Suppressor macrophage (primary cell): ENCODE results near the gene PARD6A.

Experiments used
- DNase-seq, 4 experiments: peaks; one replicate each; pipeline ENCODE4 v3.0.0-alpha.2; 2020 to 2022

Gene PARD6A

DNA sequence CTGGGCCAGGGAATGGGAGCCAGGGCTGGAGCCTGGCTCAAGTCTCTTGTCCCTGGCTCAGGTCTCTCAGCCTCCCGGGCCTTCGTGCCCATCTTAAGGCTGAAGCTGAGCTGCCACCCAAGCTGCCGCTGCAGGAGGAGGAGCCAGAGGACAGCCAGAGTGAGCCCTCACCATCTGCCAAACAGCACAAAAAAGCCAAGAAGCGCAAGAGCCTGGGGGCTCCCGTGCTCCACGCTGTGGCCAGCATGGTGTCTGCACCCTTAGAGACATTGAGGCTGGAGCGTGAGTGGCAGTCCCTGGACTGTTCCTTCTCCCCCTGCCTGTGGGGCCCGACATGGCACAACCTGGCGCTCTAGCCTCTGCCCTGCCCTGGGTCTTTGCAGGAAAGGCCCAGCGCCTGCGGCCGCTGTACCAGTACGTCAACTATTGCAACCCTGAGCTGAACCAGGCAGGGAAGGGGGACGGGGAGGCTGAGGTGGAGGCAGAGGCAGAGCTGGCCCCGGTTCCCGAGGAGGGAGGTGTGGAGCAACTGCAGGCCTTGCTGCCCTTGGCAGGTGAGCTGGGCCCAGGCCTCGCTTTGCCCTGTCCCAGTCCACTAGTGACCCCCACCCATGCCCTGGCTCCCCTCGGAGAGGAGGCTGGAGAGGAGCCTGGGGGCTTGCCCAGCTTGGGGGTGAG lies 7.2 kb downstream of the PARD6A start:
- peak; percentile 91 to 95 (median 93) for DNase-seq

DNA sequence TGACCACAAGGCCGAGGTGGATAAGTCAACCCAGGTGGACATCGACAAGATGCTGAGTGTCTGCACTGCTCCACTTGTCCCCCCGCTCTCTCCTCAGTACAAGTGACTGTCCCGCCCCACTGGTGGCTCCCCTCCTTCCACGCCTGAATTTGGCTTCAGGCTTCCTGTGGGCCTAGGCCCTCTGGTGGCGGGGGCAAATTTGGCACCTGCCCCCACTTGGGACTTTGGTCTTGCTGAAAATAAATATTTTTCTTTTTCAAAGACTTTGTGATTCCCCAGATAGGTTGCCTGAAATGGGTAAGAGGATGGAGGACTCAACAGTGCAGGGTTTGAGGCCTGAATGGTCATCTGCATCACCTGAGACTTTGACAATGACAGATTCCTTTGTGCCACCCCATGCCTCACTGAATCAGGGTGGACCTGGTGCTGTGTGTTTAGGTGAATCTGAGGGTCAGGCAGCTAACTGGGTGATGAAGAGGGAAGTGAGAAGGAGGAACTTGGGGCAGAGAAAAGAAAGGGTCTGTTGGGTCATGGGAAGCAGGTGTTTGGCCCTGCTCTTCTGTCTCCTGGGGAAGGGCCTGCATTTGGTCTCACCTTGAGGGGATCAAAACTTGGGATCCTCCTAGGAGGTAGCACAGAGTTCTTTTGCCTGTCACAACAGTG lies 7.9 kb downstream of the PARD6A start:
- DNase-seq, result peak in 3 of 4 experiments; percentile 18 to 46 (median 27)

DNA sequence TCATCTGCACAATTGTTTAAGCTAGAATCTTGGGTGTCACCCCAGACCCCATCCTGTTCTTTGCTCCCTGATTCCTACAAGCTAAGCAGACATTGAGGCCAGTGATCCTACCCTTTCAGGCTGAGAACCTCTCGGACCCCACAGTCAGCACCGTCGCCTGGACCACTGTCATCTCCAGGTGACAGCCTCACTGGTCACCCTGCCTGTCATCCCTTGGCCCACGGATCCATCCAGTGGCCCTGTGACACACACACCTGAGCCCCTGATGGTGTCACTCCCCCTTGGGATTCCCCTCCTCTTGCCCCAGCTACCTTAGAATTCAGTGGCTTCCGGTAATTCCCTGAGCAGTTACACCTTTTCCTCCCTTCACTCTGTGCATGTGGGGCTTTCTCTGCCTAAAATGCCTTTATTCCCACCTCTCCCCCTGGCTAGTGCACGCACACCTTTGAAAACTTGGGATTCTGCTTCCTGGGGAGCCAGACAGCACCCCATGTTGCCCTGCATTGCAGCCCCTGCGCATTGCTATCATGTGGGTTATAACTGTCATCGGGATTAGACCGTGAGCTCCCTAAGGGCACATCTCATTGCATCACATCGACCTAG lies 8.8 kb downstream of the PARD6A start:
- no peak for DNase-seq

DNA sequence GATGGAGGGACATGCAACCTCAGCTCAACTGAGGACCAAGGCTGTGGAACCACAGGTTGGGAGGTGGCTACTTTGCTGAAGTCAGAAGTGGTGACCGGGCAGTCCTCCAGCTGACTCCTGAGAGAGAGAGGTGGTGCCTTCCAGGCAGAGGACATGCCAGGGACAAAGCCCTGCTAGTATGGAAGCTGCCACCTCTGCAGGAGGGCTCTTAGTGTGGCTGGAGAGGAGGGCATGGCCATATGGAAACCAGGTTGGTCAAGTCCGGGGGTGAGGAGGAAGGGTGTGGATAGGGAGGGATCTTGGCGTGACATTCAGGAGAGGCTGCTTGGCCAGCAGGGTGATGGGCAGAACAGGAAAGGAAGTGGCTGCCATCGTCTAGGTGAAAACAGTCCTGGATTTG lies 11.5 kb downstream of the PARD6A start:
- no peak for DNase-seq

DNA sequence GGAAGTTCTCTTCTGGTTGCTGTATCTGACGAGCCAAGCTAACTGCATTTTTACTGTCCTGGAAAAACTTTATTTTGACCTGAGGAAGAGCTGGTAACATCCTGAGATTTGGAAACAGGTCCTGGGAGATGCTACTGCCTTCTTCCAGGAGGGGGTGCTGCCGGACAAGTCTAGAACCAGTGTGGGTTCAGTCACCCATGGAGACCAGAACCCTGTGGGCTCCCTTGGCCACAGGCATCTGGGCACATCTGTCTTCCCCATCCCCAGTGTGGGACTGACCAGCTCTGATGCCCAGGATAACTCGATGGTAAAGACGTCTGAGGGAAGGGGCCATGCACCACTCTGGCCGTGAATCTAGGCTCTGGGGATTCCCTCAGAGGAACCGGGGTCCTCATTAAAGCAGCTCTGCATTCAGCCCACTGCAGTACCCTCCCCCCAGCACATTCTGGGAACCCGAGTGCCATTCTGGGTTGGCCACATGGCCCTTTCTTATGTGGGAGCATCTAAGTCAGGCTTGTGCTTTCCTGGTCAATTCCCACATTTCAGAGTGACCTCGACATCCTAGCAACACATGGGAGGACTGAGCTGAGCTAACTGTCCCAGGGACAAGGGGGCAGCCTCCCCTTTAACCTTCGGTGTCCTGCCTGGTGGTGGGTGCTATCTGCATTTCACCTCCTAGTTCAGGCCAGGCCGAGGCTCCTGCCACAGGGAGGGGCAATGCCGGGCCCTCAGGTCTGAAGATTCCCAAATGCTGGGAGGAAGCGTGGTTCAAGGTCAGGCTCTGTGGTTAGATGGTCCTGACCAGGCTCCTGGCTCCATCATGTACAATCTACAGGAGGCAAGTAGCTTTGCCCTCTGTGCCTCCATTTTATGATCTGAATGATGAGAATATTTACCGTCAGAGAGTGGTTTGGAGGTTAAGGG lies 12.2 kb downstream of the PARD6A start:
- DNase-seq, result peak; percentile 82 to 88 (median 85)

DNA sequence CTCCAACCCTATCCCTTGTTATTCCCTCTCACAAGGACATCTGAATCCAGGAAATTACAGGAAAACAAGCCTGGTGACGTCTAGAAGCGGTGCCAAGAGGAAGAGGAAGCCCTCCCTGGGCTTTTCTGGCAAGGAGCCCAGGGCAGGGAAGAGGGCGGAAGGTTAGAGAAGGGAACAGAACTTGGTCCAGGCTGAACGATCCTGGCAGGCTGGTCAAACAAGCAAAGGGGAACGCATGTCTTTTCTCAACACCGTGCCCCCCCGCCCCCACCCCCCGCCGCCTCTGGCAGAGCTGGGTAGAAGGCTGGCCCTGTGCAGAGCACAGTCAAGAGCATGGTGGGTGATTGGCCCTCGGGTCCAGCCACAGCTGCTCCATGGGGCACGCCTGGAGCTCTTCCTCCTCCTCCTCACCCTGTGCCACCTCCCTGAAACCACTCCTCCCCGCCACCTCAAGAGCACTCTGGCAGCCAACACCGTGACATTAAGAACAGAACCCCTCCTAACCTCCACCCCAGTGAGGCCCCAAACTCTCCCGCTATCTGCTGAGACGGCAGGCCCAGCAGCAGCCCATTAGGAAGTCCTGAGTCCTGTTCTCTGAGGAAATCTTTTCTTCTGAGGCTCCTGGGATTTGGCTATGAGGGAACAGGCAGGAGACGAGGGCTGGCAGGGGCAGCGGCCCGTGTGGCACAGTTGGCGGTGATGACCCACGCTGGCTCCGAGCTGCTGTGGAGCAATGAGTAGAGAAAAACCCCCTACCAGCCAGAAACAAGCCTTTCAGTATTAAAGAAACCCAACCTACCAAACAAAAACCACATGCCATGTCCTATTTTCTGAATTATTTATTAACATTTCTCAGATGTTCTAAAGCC lies 13.2 kb downstream of the PARD6A start:
- peak; percentile 89 to 94 (median 93) for DNase-seq

DNA sequence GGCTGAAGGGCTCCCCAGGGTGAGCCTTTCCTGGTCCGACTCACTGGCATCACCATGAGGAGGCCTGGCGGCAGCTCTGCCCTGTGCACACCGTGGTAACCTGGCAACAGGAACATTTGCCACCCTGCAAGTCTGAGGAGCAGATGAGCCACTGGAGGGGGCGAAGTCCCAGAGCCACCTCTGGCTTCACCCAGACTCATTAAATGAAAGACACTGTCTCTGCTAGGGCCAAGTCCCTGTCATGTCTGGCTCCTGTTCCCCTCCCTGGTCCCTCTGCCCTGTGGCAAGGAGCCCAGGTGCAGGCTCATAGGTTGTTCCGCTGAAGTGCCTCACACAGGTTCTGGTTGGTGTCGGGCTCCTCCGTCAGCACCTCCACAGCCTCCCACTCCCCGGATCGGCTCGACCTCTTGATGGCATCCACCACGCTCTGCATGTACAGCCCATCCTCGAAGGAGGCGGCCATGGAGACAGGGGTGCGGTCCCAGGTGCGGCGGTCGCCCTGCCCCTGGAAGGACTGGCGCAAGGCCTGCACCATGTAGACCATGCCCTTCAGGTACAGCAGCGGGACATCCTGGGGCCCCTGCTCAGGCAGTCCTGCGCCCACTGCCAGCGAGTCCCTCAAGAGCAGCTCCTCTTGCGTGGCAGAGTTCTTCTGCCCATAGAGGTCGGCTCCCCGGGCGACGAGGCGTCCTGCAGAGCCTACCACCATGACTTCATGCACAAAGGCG lies 14.3 kb downstream of the PARD6A start:
- no peak for DNase-seq

DNA sequence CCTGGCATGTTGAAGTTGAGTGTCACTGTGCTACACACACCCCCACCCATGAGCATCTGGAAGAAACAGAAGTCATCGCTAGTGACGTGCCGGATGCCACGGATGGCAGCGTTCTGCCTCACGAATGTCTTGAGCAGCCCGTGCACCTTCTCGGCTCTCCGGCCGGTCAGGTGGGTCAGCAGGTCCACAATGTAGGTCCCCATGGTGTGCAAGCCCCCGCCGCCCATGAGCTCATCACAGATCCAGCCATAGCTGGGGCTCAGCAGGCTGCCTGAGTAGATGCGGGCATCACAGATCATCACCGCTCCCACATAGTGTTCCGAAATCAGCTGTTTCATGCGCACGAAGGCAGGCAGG lies 14.8 kb downstream of the PARD6A start:
- DNase-seq, result no peak

DNA sequence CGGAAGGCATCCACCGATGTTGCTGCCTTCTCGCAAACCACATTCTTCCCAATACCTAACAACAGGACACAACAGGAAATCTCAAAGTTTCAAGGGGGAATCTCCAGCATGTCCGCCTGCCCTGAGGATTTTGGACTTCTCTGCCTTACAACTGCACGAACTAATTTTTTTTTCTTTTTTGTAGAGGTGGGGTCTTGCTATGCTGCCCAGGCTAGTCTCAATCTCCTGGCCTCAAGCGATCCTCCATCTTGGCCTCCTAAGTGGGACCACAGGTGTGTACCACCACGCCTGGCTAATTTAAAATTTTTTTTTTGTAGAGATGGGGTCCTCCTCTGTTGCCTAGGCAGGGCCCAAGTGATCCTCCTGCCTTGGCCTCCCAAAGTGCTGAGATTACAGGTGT lies 15.2 kb downstream of the PARD6A start:
- DNase-seq, result no peak

DNA sequence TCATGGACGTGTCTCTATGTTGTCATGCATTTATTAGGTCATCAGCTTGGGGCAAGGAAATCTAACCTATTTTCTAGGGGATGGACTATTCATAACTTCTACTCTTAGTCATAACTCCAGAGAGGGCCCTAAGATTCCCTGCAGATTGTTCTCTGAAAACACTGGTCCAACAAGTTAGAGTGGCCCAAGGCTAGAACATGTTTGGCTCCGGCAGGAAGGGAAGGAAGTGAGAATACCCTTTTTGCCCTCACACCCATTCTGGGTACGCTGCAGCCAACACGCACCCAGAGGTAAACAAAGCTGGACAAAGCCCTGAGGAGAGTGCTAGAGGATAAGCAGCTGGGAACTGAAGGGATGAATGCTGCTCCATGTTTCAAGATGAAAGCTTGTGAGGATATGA lies 15.8 kb downstream of the PARD6A start:
- DNase-seq, result no peak

DNA sequence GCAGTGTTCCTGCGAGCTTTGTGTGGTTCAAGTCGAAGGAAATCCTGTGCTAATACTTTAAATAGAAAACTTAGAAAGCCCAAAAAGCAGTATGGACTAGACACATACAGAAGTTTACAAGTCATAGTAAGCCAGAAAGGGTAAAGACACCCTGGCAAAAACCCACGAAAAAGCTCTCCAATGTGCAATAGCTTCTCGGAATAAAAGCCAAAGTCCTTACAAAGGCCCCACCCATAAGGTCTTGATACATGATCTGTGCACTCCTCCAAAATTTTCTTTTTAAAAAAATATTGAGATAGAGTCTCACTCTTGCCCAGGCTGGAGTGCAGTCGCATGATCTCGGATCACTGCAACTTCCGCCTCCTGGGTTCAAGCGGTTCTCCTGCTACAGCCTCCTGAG lies 16.2 kb downstream of the PARD6A start:
- no peak for DNase-seq

DNA sequence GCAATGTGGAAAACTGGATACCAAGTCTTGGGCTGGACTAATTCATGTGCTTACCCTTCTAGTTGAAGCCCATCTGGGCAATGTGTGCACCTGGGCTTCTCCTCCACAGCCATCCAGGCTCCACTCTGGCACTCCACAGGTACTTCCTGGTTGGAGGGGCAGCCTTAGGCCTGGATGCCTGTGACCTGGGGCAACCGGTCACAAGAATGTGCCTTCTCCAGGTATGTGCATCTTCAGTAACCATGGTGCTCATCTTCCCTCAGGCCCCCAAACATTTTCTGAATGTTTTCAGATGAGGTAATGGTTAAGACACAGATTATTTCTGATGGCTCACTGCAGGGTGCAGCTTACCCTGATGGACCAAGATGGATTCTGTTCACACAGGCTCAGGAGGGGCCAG lies 17.0 kb downstream of the PARD6A start:
- DNase-seq, result no peak

DNA sequence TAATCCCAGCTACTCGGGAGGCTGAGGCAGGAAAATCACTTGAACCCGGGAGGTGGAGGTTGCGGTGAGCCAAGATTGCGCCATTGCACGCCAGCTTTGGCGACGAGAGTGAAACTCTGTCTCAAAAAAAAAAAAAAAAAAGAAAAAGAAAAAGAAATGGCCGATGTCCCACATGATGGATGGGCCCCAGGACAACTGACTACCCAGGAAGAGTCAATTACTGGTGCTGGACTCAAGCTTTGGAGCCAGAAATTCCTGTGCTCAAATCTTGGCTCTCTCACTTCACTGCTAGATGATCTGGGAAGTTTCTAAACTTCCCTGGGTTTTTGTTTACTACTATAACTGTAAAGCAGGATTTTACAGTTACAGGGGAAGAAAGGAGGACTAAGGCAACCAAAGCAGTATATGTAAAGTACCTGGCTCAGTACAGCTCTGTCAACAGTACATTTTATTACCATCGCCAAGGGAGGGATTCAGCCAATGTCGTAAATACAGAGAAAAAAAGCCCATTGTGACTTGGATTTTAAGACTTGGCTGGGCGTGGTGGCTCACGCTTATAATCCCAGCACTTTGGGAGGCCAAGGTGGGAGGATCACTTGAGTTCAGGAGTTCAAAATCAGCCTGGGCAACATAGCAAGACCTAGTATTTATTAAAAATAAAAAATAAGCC lies 17.7 kb downstream of the PARD6A start:
- no peak for DNase-seq

DNA sequence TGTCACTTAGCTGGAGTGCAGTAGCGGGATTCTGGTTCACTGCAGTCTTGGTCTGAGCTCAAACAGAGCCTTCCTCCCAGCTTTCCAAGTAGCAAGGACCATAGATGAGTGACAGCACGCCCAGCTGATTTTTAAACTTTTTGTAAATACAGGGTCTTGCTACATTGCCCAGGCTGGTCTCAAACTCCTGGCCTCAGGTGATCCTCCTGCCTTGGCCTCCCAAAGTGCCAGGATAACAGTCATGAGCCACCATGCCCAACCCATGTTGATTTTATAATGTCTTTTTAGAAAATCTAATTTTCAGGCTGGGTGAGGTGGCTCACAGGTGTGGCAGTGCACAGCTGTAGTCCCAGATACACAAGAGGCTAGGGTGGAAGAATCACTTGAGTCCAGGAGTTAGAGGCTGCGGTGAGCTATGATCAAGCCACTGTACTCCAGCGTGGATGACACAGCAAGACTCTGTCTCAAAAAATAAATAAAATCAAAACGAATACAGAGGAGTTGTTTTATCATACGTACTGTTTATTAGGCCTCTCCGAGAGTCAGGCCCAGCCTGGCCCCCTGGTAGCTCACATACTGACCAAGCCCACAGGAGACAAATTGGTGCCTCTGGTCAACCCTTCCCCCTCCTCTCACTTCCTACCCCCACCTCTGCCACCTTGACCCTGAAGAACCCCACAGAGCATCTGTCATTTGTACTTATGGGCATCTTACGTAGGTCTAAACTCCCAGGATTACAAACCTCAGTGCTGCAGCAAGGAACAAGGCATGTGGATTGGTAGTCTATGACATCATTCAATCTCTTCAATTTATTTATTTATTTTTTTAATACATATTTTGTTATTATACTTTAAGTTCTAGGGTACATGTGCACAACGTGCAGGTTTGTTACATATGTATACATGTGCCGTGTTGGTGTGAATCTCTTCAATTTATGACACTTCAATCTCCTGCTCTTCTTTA lies 19.5 kb downstream of the PARD6A start:
- no peak for DNase-seq

DNA sequence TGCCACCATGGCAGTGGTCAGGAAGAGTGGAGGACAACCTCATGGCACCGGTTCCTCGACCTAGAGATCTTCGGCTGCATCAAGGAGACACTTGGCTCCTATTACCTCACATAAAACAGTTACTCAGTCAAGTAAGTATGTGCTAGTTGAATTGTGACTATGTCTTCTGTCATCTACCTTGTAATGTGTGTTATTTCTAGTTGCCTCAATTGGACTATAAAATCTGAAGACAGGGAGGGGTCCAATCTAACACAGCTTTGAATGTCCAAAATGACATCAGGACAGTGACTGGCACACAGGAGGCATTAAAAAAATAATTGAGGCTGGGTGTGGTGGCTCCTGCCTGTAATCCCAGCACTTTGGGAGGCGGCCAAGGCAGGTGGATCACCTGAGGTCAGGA lies 23.0 kb downstream of the PARD6A start:
- DNase-seq, result no peak

DNA sequence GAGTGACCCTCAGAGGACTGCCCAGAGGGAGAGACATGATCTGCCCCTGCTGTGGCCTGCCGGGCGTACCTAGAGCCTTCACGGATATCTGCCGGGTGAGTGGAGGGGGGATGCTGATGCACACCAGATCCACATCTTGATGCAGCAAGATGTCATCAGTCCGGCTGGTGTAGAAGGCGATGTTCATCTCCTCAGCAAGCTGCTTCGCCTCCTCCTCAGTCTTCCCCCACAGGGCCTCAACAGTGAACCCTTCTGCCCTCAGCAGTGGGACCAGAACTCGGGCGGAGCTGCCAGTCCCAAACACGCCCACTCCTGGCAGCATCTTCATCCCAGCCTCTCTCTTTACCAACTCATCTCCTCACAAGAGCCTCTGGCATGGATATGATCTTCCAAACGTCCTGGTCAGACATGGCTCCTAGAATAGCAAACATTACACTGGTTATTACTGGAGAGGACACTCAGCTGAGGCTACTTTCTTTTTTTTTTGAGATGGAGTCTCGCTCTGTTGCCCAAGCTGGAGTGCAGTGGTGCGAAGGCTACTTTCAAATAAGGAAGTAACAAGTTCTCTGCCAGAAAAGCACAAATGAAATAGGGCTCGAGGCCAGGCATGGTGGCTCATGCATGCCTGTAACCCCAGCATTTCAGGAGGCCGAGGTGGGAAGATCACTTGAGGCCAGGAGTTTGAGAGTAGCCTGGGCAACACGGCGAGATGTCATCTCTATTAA lies 24.8 kb downstream of the PARD6A start:
- DNase-seq, result no peak

DNA sequence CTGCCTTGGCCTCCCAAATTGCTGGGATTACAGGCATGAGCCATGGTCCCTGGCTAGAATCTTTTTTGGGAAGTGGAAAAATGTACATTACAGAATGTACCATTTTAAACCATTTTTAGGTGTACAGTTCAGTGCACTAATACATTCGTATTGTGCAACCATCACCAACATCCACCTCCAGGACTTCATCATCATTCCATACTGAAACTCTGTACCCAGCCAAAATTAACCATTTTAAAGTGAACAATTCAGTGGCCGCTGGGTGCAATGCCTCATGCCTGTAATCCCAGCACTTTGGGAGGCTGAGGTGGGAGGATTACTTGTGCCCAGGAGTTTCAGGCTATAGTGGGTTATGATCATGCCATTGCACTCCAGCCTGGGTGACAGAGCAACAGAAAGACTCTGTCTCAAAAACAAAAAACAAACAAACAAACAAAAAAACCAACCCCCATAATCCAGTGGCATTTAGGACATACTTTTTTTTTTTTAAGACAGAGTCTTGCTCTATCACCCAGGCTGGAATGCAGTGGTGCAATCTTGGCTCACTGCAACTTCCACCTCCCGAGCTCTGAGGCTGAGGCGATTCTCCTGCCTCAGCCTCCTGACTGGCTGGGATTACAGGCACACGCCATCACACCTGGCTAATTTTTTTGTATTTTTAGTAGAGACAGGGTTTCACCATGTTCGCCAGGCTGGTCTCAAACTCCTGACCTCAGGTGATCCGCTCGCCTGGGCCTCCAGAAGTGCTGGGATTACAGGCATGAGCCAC lies 32.9 kb downstream of the PARD6A start:
- peak in 1 of 4 experiments; percentile 8 for DNase-seq

DNA sequence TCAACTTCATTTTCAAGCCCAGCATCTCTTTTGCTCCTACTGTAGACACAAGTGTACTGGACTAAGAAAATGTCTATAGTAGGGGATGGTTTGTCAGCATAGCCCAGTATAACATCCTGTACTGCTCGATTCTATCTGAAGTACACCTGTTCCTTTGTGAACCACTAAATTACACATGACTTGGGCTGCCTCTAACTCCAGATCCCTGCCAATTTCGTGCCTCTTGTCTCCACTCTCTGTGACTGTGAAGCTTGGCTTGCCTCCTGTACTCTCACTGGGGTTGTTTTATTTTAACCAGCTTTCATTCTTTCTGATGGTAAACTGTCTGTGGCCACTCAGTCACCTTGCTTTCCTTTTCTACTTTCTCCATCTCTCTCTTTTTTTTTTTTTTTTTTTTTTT lies 33.9 kb downstream of the PARD6A start:
- no peak for DNase-seq
